ENCODE measurements around the gene IGIP.

- TF ChIP-seq CTCF (IDR thresholded peaks at IDR 0.05) (no peak), EZH2 (IDR thresholded peaks at IDR 0.05; ENCODE audit: borderline replicate concordance, insufficient read depth, low read depth, low read length, poor library complexity, severe bottlenecking) (no peak)
These were observed 15.7 kb upstream of the IGIP start for GRCh38 chr5:140109759-140110645.
